ENCODE measurements around the gene CTBP2.
"Not testable (repeated sequence)": the region's sequence is repeated elsewhere in the genome, so short reads cannot be mapped to it uniquely, and the experiment has no call there.

The CTBP2 gene

GRCh38 chr10:125156739-125157480 is 3.5 kb downstream of the CTBP2 start:
- no peak for DNase-seq

- no peak for DNase-seq
These were observed 4.2 kb downstream of the CTBP2 start for GRCh38 chr10:125156196-125156595.

- DNase-seq: no peak
These were observed 5.3 kb downstream of the CTBP2 start for GRCh38 chr10:125155101-125155500.

- no peak for DNase-seq
These were observed 5.8 kb downstream of the CTBP2 start for GRCh38 chr10:125154529-125154928.

GRCh38 chr10:125153703-125154490 is 6.5 kb downstream of the CTBP2 start:
- DNase-seq: no peak

- no peak for DNase-seq
These were observed 7.7 kb downstream of the CTBP2 start for GRCh38 chr10:125152450-125153368.

- DNase-seq: no peak
These were observed 8.6 kb downstream of the CTBP2 start for GRCh38 chr10:125151553-125152449.

- no peak for DNase-seq
These were observed 9.2 kb downstream of the CTBP2 start for GRCh38 chr10:125151170-125151552.

- DNase-seq: not testable (repeated sequence)
These were observed 9.8 kb downstream of the CTBP2 start for GRCh38 chr10:125150376-125151083.

GRCh38 chr10:125149680-125150047 is 10.7 kb downstream of the CTBP2 start:
- DNase-seq: no peak

GRCh38 chr10:125149036-125149679 is 11.2 kb downstream of the CTBP2 start:
- DNase-seq: no peak

- DNase-seq: no peak
These were observed 11.8 kb downstream of the CTBP2 start for GRCh38 chr10:125148528-125148927.

GRCh38 chr10:125147971-125148439 is 12.4 kb downstream of the CTBP2 start:
- no peak for DNase-seq

GRCh38 chr10:125146791-125147579 is 13.4 kb downstream of the CTBP2 start:
- no peak for DNase-seq

GRCh38 chr10:125145636-125146035 is 14.7 kb downstream of the CTBP2 start:
- no peak for DNase-seq

- DNase-seq: no peak
These were observed 15.4 kb downstream of the CTBP2 start for GRCh38 chr10:125144693-125145623.

GRCh38 chr10:125144206-125144605 is 16.2 kb downstream of the CTBP2 start:
- no peak for DNase-seq

GRCh38 chr10:125142946-125143345 is 17.4 kb downstream of the CTBP2 start:
- DNase-seq: no peak

All from CD4-positive, alpha-beta T cell treated with Interleukin-4 for 4 hours (primary cell).